DOHH2 (cell line): Measurements from ENCODE around the gene SRGAP1.

Experiments
- CTCF ChIP-seq: fragments of 200-600 bp; sonication (generic); IDR thresholded peaks from one replicate; pipeline ENCODE4 v1.5.1; 2014; ENCODE audit warnings: antibody characterized with exemption, mild to moderate bottlenecking, low read depth, low read length; ENCODE audit not compliant: poor library complexity, severe bottlenecking
- EZH2phosphoT487 ChIP-seq: fragments of 200-600 bp; sonication (generic); IDR thresholded peaks from 2 replicates; pipeline ENCODE4 v1.6.1; 2017; ENCODE audit warnings: borderline replicate concordance, mild to moderate bottlenecking, antibody characterized with exemption, low read length, moderate library complexity, mixed read lengths

DNA sequence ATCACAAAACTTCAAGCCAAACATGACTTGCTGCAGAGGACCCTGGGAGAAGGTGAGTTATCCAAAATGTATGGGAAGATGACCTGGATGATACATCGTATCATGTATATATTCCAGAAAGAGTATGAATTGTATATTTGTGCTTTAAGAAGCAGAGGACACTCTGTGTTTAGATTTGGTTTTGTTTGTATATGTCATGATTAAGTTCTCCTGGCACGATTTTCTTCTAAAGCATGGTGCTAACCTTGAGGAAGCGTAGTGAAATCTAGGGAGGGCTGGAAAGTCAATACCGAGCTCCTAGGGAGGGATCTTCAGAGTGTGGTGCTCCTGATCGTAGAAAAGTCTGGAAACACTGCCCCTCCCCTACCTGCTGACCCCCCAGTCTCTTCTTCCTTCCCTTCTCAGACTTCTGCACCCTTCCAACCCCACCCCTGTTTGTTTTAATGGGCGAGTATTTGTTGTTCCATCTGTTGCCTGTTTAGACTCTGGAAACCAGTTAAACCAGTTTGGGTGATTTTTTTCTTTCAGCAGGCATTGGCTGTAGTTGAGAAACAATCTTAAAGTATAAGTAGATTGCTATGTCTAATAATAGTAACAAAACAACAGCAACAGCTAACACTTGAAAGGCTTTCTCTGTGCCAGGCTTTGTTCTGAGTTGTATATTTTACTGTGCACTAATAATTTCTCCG lies 236.0 kb downstream of the SRGAP1 start:
- TF ChIP-seq CTCF (no peak), EZH2phosphoT487 (no peak)
